ENCODE data around the gene RABGAP1L. TPM values are rescaled to one million over a fixed set of nuclear protein-coding genes. Genes with fewer than 3 reads are reported as not detected.

The RABGAP1L gene
- total RNA-seq, 6 donors from 2014 or later, result 41.3 to 229 (median 85.3) TPM

- no peak for TF ChIP-seq CTCF (IDR thresholded peaks at IDR 0.05)
- no peak for TF ChIP-seq POLR2A (IDR thresholded peaks at IDR 0.05)
- no peak for TF ChIP-seq EP300 (IDR thresholded peaks at IDR 0.05)
- TF ChIP-seq POLR2AphosphoS5 (IDR thresholded peaks at IDR 0.05), result no peak
- 95 to 96% methylated on average over 3 of the region's 3 CpGs for WGBS, 2 donors
- Histone ChIP-seq H3K4me3 (no peak overlapping the region), H3K27ac (no peak overlapping the region), H3K36me3 (no peaks in the 10 kb centered on the region), H3K27me3 (no peaks in the 10 kb centered on the region), H3K4me1 (peaks cover 11 to 21% (median 15%) of the 10 kb centered on the region in 4 donors), H3K9me3 (no peaks in the 10 kb centered on the region)
- DNase-seq (no peak), ATAC-seq (ENCODE audit: low FRiP score in 2 of 2) (no peak)
Observed at GRCh38 chr1:174880171-174880570, 720.9 kb downstream of the RABGAP1L start.

DNA sequence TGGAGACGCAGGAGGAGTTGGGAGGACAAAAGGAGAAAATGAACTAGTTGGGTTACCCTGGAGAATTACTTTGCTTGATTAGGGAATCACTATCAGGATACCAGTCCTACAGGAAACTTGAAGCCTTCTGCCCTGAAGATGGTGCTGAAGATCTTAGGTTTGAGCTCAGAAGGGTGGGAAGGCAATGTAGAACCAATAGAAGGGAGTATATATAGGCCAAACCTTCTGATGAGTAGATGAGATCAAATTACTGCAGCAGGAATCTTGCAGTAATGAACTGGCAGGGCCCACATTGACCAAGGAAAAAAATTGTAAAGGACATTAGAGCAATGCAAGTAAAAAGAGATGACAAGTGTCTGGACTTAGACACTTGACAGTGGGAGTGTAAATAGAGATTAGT, 724.1 kb downstream of the RABGAP1L start:
- WGBS, 2 donors, result 84 to 90% methylated on average over 1 of the region's 1 CpG
- ATAC-seq (ENCODE audit: low FRiP score in 2 of 2), result peak in 1 of 2 donors; percentile 62

DNA sequence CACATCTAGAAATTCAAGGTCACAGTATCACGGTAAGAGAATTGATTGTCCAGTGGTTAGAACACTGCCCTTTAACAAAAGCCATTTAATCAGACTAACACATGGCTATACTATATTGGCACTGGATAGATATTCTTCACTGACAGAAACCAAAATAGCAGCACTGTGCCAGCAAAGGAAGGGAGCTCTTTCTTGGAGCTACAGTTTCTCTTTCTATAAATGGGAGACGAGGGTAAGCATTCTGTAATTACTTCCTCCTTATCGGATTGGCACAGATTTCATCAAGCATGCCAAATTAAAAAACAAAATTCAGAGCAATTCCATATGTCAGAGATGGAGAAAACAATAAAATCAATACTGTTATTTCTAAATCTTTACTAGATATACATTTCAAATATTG, 724.7 kb downstream of the RABGAP1L start:
- no peak for DNase-seq
- Histone ChIP-seq H3K27ac (peak overlapping the region in 1 of 4 donors; percentile 14), H3K4me1 (peaks cover 11 to 17% (median 13%) of the 10 kb centered on the region in 4 donors), H3K27me3 (no peaks in the 10 kb centered on the region), H3K4me3 (no peak overlapping the region), H3K9me3 (no peaks in the 10 kb centered on the region), H3K36me3 (no peaks in the 10 kb centered on the region)
- 20 to 27% methylated on average over 3 of the region's 3 CpGs for WGBS, 2 donors
- no peak for ATAC-seq (ENCODE audit: low FRiP score in 2 of 2)
- TF ChIP-seq POLR2AphosphoS5 (IDR thresholded peaks at IDR 0.05) (no peak), CTCF (IDR thresholded peaks at IDR 0.05) (no peak), EP300 (IDR thresholded peaks at IDR 0.05) (no peak), POLR2A (IDR thresholded peaks at IDR 0.05) (no peak)

More for the DNA sequence above, 724.1 kb downstream of the RABGAP1L start:
- TF ChIP-seq EP300 (IDR thresholded peaks at IDR 0.05), result no peak
- TF ChIP-seq POLR2A (IDR thresholded peaks at IDR 0.05), result no peak
- TF ChIP-seq CTCF (IDR thresholded peaks at IDR 0.05), result no peak
- TF ChIP-seq POLR2AphosphoS5 (IDR thresholded peaks at IDR 0.05), result no peak
- peak overlapping the region in 1 of 4 donors; percentile 14 for H3K27ac ChIP-seq
- no peak overlapping the region for H3K4me3 ChIP-seq
- no peaks in the 10 kb centered on the region for H3K9me3 ChIP-seq
- H3K27me3 ChIP-seq, result no peaks in the 10 kb centered on the region
- peaks cover 11 to 17% (median 13%) of the 10 kb centered on the region in 4 donors for H3K4me1 ChIP-seq
- DNase-seq, result no peak
- no peaks in the 10 kb centered on the region for H3K36me3 ChIP-seq

DNA sequence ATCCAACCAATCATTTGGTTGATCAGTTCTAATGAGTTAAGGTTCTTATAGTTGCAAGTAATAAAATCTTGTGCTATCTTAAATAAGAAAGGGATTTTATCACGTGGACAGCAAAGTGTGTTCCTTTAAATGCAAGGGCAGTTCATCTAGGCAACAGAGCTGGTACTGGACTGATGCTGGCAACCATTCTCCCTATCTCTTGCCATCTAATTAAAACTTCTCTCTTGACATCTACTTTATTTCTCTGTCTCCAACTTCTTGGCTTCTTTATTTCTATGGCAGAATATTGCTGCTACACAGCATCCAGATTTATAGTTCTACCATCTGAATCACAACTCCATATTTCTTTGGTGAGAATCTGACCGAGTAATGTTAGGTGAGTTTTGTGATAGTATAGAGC, 725.2 kb downstream of the RABGAP1L start:
- Histone ChIP-seq H3K4me3 (no peak overlapping the region), H3K9me3 (no peaks in the 10 kb centered on the region), H3K36me3 (no peaks in the 10 kb centered on the region), H3K4me1 (peaks cover 11 to 17% (median 13%) of the 10 kb centered on the region in 4 donors), H3K27me3 (no peaks in the 10 kb centered on the region), H3K27ac (no peak overlapping the region)
- TF ChIP-seq EP300 (IDR thresholded peaks at IDR 0.05), result no peak
- TF ChIP-seq POLR2AphosphoS5 (IDR thresholded peaks at IDR 0.05), result no peak
- TF ChIP-seq CTCF (IDR thresholded peaks at IDR 0.05), result no peak
- WGBS, 2 donors, result 72 to 77% methylated on average over 2 of the region's 2 CpGs
- ATAC-seq (ENCODE audit: low FRiP score in 2 of 2), result no peak
- DNase-seq, result no peak

- WGBS, 2 donors, result 57 to 77% methylated on average over 4 of the region's 4 CpGs
Observed at GRCh38 chr1:174890024-174890423, 730.7 kb downstream of the RABGAP1L start.

More at GRCh38 chr1:174890024-174890423, 730.7 kb downstream of the RABGAP1L start:
- peaks cover 0 to 2% (median 0%) of the 10 kb centered on the region in 4 donors for H3K36me3 ChIP-seq
- no peaks in the 10 kb centered on the region for H3K27me3 ChIP-seq
- H3K4me1 ChIP-seq, result peaks cover 0 to 17% (median 4%) of the 10 kb centered on the region in 4 donors
- DNase-seq (no peak), ATAC-seq (ENCODE audit: low FRiP score in 2 of 2) (no peak)
- H3K27ac ChIP-seq, result no peak overlapping the region
- H3K4me3 ChIP-seq, result no peak overlapping the region
- no peak for TF ChIP-seq CTCF (IDR thresholded peaks at IDR 0.05)
- no peak for TF ChIP-seq EP300 (IDR thresholded peaks at IDR 0.05)
- TF ChIP-seq POLR2AphosphoS5 (IDR thresholded peaks at IDR 0.05), result no peak
- no peak for TF ChIP-seq POLR2A (IDR thresholded peaks at IDR 0.05)
- H3K9me3 ChIP-seq, result no peaks in the 10 kb centered on the region
